Natural killer cell (primary cell): ENCODE measurements around the gene FAT1. TPM values are rescaled to one million over a fixed set of nuclear protein-coding genes. Genes with fewer than 3 reads are reported as not detected.

Experiments used
- ATAC-seq, 3 donors: fragments of 150-1000 bp in 2 of 3; fragments of 200-7000 bp in 1 of 3; cut with Tn5 transposase; 1 replicate in 1 of 3; 2 replicates in 2 of 3; pipeline ENCODE4 v1.10.0; 2021; ENCODE audit warnings: mild to moderate bottlenecking in 2 of 3, moderate library complexity in 2 of 3
- DNase-seq, 2 donors: peaks; one replicate each; pipeline versions ENCODE4 v3.0.0 to v3.0.0-alpha.2; 2013 to 2021; ENCODE audit warnings: mixed read lengths in 1 of 2
- H3K27ac ChIP-seq: one replicate; pipeline ENCODE4 v1.5.1; 2013; ENCODE audit warnings: mild to moderate bottlenecking, low read length
- H3K27me3 ChIP-seq: one replicate; pipeline ENCODE4 v1.6.1; 2013; ENCODE audit warnings: low read length; ENCODE audit not compliant: control insufficient read depth, insufficient read depth
- H3K36me3 ChIP-seq: one replicate; pipeline ENCODE4 v1.6.1; 2013; ENCODE audit warnings: low read length; ENCODE audit not compliant: control insufficient read depth, insufficient read depth
- H3K4me1 ChIP-seq: one replicate; pipeline ENCODE4 v1.6.1; 2013; ENCODE audit warnings: low read length; ENCODE audit not compliant: control insufficient read depth, insufficient read depth
- H3K4me3 ChIP-seq: one replicate; pipeline ENCODE4 v1.5.1; 2013; ENCODE audit warnings: low read length
- H3K9me3 ChIP-seq: one replicate; pipeline ENCODE4 v1.6.1; 2013; ENCODE audit warnings: low read length; ENCODE audit not compliant: control insufficient read depth, insufficient read depth
- H3K27ac Mint-ChIP-seq, 2 donors: one replicate each; pipeline ENCODE4 v1.8.0; 2022; ENCODE audit warnings: mild to moderate bottlenecking in 2 of 2, mixed read lengths in 2 of 2, moderate library complexity in 1 of 2
- H3K27me3 Mint-ChIP-seq, 2 donors: one replicate each; pipeline ENCODE4 v1.8.0; 2022; ENCODE audit warnings: low read depth in 2 of 2, mixed read lengths in 2 of 2
- H3K36me3 Mint-ChIP-seq: one replicate; pipeline ENCODE4 v1.8.0; 2022; ENCODE audit warnings: mixed read lengths
- H3K4me1 Mint-ChIP-seq, 2 donors: one replicate each; pipeline ENCODE4 v1.8.0; 2022; ENCODE audit warnings: mixed read lengths in 2 of 2
- H3K4me3 Mint-ChIP-seq: one replicate; pipeline ENCODE4 v1.8.0; 2022; ENCODE audit warnings: mild to moderate bottlenecking, moderate library complexity, mixed read lengths
- H3K9me3 Mint-ChIP-seq, 2 donors: one replicate each; pipeline ENCODE4 v1.8.0; 2022; ENCODE audit warnings: mixed read lengths in 2 of 2
- CTCF ChIP-seq: fragments of 200-600 bp; IDR thresholded peaks from one replicate; pipeline ENCODE4 v1.8.0; 2022; ENCODE audit warnings: antibody characterized with exemption
- WGBS: methylation state at CpG from one replicate; pipeline ENCODE4 v1.1.7; 2013; ENCODE audit warnings: missing lambda C conversion rate; ENCODE audit not compliant: insufficient coverage; 5-methylcytosine and 5-hydroxymethylcytosine counted together
- intact Hi-C: fragments of 100-400 bp; cut with micrococcal nuclease; formaldehyde crosslinking; loops from one replicate; pipeline ENCODE4 v1.14.2; 2022
- total RNA-seq, 4 donors: library from RNA; stranded (reverse); fragments of 120-200 nt in 1 of 4; gene quantifications; one replicate each; pipeline versions ENCODE4 v1.2.3 to v1.2.4, GENCODE V29; 2013 to 2022

The FAT1 gene
- total RNA-seq, 3 donors from 2014 or later (not counting 1 experiment from before 2014, with no cell fraction given): not detected

- Mint-ChIP-seq H3K4me3 (no peak overlapping the region), H3K9me3 (peaks cover 5 to 9% of the 10 kb centered on the region in 2 donors), H3K36me3 (no peaks in the 10 kb centered on the region), H3K27me3 (no peaks in the 10 kb centered on the region), H3K4me1 (no peaks in the 10 kb centered on the region), H3K27ac (no peak overlapping the region)
- no peaks in the 10 kb centered on the region for H3K27me3 ChIP-seq
- ATAC-seq (no peak), DNase-seq (no peak)
- no peaks in the 10 kb centered on the region for H3K4me1 ChIP-seq
- no peaks in the 10 kb centered on the region for H3K36me3 ChIP-seq
- 82% methylated on average over 5 of the region's 5 CpGs for WGBS
- intact Hi-C loops: no loop called here
- no peak for TF ChIP-seq CTCF
- H3K4me3 ChIP-seq: no peak overlapping the region
- peaks cover 9% of the 10 kb centered on the region for H3K9me3 ChIP-seq
- no peak overlapping the region for H3K27ac ChIP-seq
Measured at GRCh38 chr4:186715077-186715476, 8.6 kb downstream of the FAT1 start.

DNA sequence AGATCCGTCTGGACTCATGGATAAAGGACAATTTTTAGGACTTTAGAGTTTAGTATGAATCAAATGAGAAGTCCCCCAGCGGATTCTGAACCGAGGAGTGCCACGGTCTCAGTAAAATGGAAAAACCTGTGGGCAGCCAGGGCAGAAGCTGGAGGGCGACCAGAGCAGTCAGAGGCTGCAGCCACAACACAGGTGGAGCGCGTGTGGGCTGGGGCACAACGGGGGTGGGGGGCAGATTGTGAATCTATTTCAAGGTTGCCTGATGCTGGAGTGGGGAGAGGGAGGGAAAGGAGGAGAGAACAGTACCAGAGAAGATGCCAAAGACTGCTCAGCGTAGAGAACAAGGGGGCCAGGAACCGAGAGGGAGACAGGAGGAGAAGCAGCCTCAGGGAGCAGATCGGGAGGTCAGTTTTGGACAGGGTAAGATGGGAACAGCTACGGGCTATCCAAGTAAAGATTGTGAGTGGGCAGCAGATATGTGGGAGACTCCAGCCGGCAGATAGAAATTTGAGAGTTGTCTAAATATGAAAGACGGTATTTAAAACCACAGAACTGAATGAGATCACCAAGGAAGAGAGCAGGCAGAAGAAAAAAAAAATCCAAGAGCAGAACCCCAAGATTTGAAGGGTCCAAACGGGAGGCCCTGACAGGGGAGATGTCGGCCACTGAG is 9.5 kb downstream of the FAT1 start:
- H3K9me3 Mint-ChIP-seq: peaks cover 5 to 9% of the 10 kb centered on the region in 2 donors
- Histone ChIP-seq H3K4me3 (no peak overlapping the region), H3K9me3 (peaks cover 9% of the 10 kb centered on the region), H3K4me1 (no peaks in the 10 kb centered on the region), H3K27ac (no peak overlapping the region), H3K36me3 (no peaks in the 10 kb centered on the region), H3K27me3 (no peaks in the 10 kb centered on the region)
- DNase-seq (no peak), ATAC-seq (no peak)
- H3K27ac Mint-ChIP-seq: no peak overlapping the region
- intact Hi-C loops: no loop called here
- H3K27me3 Mint-ChIP-seq: no peaks in the 10 kb centered on the region
- H3K4me3 Mint-ChIP-seq: no peak overlapping the region
- no peaks in the 10 kb centered on the region for H3K4me1 Mint-ChIP-seq
- no peaks in the 10 kb centered on the region for H3K36me3 Mint-ChIP-seq
- TF ChIP-seq CTCF: no peak
- 82% methylated on average over 16 of the region's 16 CpGs for WGBS

DNA sequence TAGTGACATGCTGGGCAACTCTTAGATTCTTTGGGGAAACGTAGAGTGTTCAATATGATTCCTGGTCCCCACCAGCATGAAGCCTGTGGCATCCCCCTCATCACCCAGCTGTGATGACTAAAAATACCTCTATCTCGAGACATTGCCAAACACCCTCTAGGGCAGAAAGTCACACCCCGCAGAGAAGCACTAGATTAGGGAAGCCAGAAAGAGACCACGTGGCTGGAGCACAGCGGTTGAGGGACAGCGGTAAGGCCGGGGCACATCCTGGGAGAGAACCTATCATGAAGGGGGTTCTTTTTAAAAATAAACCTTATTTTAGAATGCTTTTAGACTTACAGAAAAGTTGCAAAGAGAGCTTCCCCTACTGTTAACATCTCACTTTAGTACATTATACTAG is 11.0 kb downstream of the FAT1 start:
- Histone ChIP-seq H3K9me3 (peaks cover 3% of the 10 kb centered on the region), H3K4me3 (no peak overlapping the region), H3K27ac (no peak overlapping the region), H3K27me3 (no peaks in the 10 kb centered on the region), H3K4me1 (no peaks in the 10 kb centered on the region), H3K36me3 (no peaks in the 10 kb centered on the region)
- DNase-seq: no peak
- Mint-ChIP-seq H3K36me3 (no peaks in the 10 kb centered on the region), H3K4me1 (no peaks in the 10 kb centered on the region), H3K27ac (no peak overlapping the region), H3K4me3 (no peak overlapping the region), H3K27me3 (no peaks in the 10 kb centered on the region), H3K9me3 (peaks cover 4 to 8% of the 10 kb centered on the region in 2 donors)
- TF ChIP-seq CTCF: no peak
- intact Hi-C loops: no loop called here
- WGBS: 81% methylated on average over 7 of the region's 7 CpGs
- no peak for ATAC-seq

DNA sequence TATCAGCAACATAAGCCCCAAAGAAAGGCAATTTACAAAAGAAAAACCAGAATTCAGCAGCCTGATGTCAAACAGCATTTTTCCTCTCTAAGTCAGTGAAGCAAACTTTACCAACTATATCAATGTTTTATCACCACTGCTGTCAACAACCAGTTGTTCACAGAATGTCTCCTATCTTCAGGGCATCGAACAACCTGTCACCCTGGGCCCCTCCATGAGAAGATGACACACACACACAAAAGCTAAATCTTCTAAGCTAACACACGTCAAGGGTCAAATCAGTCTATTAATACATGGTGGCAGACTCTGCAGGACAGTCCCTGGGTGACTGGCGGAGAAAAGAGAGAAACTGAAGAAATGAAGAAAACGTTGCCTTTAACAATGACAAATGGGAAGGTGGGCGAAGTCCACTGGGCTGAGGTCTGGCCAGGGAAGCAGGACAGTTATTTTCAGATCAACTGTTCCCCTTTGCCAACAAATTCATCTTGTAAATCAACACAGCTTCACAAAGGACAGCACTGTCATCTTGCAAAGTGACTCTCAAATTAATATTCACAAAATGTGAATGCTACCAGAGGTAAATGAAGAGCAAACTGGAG is 13.0 kb downstream of the FAT1 start:
- ATAC-seq: no peak
- Histone ChIP-seq H3K27me3 (no peaks in the 10 kb centered on the region), H3K27ac (no peak overlapping the region), H3K4me3 (no peak overlapping the region), H3K36me3 (no peaks in the 10 kb centered on the region), H3K9me3 (peaks cover 6% of the 10 kb centered on the region), H3K4me1 (no peaks in the 10 kb centered on the region)
- peaks cover 2 to 4% of the 10 kb centered on the region in 2 donors for H3K9me3 Mint-ChIP-seq
- H3K36me3 Mint-ChIP-seq: no peaks in the 10 kb centered on the region
- intact Hi-C loops: no loop called here
- TF ChIP-seq CTCF: no peak
- no peaks in the 10 kb centered on the region for H3K27me3 Mint-ChIP-seq
- 84% methylated on average over 5 of the region's 5 CpGs for WGBS
- DNase-seq: no peak
- no peak overlapping the region for H3K4me3 Mint-ChIP-seq
- H3K27ac Mint-ChIP-seq: no peak overlapping the region
- no peaks in the 10 kb centered on the region for H3K4me1 Mint-ChIP-seq
